CD4-positive, alpha-beta T cell treated with Interleukin-4 for 4 hours (primary cell): ENCODE measurements around the gene CNTNAP5.

ENCODE experiments used
- DNase-seq: peaks from one replicate; pipeline ENCODE4 v3.0.0-alpha.2; 2020

CNTNAP5 gene

DNA sequence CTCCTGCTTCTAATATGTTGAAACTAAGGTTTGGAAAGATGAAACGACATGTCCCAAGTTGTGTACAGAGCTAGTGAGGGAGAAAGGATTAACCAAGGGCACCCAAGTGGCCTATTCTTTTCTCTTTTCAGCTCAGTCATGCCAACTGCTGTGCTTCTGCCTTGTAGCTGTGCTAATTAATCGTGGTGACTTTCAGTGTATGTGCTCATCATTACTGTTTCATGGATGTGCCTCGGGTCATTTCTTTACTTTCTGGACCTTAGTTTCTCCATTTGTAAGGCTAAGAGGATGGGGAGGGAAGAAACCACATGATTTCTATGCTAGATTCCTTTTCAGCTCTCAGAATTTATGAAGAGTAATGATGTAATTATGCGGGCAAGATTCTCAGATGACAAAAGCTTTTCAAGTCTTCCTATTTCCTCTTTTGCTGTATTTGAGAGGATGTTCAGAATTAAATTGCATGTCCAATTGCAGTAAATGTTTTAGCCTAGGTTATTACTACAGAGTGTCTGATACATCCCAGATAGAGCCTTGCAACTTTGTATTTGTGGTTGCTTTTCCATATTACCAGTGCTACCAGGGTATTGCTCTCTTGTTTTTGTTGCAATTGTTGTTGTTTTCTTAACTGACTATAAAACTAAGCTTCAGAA lies 621.2 kb downstream of the CNTNAP5 start:
- no peak for DNase-seq

DNA sequence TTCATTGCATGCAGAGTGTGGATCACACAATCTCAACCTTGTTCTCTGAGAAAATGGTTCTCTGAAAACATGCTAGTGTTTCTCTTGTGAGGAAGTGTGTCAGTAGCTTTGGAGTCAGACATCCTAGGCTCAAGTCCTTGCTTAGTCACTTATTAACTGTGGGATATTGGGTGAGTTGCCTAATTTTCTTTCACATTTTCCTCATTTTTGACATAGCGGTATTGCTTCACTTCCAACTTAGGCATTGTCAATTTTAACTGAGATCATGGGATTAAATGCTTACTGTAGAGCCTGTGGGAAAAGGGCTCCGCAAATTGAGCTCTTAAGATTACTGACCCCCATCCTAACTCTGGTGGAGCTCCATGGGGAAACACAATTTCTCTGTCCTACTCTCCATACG lies 622.2 kb downstream of the CNTNAP5 start:
- no peak for DNase-seq

GRCh38 chr2:124647663-124648062 lies 622.6 kb downstream of the CNTNAP5 start:
- no peak for DNase-seq

DNA sequence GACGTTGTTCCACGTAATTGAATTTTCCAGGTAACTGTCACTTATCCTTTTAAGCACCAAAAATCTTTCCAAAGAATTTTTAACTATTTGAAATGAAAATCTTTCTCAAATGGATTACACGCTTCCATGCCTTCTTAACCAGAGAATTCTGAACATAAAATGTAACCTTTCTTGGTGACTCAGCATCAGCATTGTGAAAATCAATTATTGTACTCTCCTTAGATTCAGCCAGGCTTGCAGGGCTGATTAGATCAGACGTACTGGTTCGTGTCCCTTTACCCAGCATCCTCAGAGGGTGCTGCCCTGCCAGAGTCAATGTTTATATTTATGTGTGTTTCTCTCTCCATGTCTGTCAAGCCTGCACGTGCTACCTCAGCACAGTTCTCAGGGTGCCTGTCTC lies 623.9 kb downstream of the CNTNAP5 start:
- DNase-seq = no peak

DNA sequence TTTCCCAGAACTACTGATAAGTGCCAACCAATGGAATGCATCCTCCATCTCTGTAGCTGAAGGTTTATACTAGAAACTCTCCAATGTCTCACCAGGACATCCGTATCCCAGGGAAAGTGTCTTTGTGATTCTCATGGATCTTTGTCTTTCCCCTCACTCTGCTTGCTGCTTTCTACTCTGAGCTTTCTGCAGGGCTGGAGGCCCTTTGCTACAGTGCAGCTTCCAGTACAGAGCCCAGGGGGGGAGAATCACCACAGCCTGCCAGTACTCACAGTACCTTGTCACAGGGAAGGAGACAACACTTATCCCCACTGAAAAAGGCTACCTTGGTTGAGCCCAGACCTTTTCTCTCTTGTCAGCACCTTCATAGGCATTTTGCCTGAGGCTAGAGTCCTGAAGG lies 627.0 kb downstream of the CNTNAP5 start:
- DNase-seq = no peak

DNA sequence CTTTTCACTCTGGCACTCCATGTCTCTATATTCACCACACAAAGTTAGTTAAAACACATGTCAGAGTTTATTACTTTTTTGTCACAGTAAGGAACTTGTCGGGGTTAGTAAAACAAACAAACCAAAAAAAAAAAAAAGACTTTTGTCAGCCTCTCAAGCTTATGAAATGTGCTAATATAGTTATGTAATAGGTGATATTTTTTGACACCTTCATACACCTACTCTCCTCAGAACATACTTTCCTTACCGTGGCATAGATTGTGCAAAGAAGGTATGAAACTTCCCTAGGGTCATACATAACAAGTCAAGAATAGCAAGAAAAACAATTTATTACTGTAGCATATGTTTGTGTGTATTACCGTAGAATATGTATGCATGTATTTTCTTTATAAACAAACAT lies 633.3 kb downstream of the CNTNAP5 start:
- no peak for DNase-seq

DNA sequence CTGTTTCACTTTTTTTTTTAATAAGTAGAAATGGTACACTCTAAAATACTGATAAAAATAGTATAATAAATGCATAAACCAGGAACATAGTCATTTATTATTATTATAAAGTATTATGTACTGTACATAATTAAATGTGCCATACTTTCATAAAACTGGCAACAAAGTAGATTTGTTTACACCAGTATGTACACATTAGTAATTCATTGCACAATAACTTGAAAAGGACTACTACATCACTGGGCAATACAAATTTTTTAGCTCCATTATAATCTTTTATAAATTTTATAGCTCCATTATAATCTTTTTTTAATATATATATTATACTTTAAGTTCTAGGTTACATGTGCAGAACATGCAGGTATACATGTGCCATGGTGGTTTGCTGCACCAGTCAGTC lies 636.5 kb downstream of the CNTNAP5 start:
- DNase-seq = no peak

DNA sequence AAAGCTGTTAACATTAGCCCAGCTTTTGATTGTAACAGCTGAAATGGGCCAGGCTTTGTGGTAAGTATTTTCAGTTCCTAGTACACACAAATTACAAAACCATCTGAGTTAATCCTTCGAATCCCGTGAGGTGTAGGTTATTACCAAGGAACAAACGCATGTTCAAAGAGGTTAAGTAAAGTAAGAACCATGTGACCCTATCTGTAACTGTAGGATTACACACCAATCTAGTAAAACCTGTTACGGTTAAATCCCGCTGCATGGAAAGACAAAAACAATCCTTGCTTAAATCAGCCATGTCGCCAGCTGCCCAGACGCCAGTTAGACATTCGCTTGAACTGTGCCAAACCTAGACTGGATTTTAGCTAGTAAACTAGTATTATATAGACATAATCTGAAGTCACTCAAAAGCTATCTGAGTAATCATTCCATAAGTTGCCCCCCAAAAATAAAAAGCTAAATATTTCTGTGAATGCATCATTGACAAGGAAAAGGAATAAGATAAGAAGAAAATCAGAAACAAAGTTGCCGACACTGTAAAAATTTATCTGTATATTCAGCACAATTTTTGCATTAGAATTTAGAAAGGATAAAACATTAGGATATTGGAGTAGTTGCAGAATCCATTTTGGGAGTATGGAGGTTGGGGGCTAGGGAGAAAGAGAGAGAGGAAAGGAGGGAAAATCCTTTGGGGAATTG lies 638.0 kb downstream of the CNTNAP5 start:
- DNase-seq = no peak

- no peak for DNase-seq
Observed at GRCh38 chr2:124663645-124663997, 638.5 kb downstream of the CNTNAP5 start.

GRCh38 chr2:124664363-124664762 lies 639.3 kb downstream of the CNTNAP5 start:
- no peak for DNase-seq

GRCh38 chr2:124666976-124667375 lies 641.9 kb downstream of the CNTNAP5 start:
- DNase-seq = no peak

DNA sequence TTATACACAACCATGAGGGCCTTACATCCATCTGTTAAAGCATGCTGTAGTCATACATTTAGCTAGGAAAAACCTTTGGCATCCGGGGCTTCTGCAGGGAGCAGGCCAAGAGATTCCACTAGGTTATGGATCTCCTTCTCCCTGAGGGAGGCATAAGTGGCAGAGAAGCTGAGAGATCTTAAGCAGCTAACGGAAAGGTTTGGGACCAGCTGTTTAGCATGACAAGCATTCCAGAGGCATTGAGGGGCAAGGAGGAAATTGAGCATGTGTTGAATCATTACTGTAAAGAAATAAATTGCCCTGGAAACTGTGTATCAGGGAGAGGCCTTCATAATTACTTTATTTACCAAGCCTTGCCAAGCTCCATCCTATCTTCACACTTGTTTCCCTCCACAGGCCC lies 643.1 kb downstream of the CNTNAP5 start:
- DNase-seq = no peak

DNA sequence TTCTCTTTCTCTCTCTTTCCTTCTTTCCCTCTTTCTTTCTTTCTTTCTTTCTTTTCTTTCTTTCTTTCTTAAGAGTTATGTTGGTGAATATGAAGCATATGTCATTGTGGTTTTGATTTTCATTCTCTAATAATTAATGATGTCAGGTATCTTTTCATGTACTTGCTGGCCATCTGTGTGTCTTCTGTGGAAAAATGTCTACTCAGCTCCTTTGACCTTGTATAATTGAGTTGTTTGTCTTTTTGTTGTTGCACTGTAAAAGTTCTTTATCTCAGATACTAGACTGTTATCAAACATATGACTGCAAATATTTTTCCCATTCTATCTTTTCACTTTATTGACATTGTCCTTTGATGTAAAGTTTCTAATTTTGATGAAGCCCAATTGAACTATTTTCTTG lies 645.1 kb downstream of the CNTNAP5 start:
- no peak for DNase-seq

GRCh38 chr2:124678043-124678442 lies 653.0 kb downstream of the CNTNAP5 start:
- DNase-seq = no peak

DNA sequence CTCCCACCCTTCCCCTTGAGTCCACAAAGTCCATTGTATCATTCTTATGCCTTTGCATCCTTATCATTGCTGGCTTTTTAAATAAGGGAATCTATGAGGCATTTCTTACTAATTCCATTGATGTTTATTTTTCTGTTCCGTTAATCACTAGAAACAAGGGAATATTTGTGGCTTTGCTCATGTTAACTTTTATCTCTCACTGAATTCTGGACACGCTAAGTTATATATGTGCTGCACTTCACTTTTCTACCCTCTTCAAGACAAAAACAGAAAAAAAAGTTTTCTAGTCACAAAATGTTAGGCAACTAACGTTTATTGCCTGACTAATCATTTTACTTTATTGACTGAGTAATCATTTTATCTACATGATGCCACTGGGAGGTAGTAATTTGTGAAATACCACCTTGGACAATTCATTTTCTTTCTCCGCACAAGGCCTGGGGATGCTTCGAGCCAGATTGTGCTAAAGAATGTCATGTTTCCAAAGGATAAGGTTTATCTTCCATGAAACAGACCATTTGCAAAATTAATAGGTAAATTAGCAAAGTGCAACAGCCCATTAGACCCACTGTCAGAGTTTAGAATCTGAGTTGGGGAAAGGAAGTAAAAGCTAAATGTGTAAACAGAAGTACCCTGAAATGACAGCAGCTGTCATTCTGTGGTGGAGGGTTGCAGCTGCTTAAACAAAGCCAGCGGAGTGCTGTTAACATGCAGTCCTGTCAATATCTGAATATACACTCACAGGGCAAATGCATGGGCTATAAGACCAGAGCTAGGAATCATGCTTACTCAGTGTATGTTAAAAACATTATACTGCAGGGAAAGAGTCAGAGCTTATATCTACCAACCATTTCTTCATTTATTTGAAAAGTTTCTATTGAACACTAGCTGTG lies 658.7 kb downstream of the CNTNAP5 start:
- DNase-seq = no peak

DNA sequence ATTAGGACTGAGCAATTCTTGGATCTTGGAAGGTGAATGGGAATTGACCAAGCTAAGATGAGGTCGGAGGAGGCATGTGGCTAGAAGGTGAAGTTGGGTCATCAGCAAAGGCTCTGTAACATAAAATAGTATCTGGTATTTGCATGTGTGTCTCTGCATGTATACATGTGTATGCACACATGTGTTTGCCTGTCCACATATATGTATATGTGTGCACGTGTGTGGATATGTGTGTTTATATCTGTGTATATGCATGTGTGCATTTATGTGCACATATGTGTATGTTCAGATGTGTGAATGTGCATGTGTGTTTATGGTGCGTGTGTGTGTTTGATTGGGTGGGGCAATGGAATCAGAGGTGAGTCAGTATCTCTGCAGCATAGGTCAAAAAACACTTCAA lies 664.3 kb downstream of the CNTNAP5 start:
- no peak for DNase-seq

- no peak for DNase-seq
Observed at GRCh38 chr2:124692216-124692615, 667.1 kb downstream of the CNTNAP5 start.

GRCh38 chr2:124692707-124693106 lies 667.6 kb downstream of the CNTNAP5 start:
- DNase-seq = no peak

GRCh38 chr2:124693156-124693555 lies 668.1 kb downstream of the CNTNAP5 start:
- DNase-seq = no peak

DNA sequence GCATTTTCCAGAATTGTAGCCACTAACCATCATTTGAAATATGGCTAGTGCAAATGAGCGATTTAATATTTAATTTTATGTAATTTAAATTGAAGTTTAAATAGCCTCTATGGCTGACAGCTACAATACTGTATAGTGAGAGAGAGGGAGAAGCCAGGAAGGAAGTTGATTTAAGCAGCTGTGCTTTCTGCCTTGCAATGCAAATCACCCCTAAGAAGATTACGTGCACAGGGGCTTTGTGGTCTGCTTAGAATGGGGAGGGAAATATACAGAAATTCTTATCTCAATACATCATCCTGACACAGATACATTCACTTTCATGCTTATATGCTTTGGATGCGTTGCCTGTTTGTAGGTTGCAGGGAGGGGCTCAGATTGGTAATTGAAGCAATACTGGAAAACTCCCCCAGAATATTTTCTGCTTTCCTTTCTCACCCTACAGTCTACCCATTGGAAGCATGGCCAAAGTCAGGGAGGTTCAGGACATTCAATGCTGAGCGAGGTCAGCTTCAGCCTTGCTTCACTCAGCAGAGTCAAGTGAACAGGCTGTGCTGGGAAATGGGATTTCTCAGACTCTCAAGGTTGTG lies 674.0 kb downstream of the CNTNAP5 start:
- DNase-seq = no peak

DNA sequence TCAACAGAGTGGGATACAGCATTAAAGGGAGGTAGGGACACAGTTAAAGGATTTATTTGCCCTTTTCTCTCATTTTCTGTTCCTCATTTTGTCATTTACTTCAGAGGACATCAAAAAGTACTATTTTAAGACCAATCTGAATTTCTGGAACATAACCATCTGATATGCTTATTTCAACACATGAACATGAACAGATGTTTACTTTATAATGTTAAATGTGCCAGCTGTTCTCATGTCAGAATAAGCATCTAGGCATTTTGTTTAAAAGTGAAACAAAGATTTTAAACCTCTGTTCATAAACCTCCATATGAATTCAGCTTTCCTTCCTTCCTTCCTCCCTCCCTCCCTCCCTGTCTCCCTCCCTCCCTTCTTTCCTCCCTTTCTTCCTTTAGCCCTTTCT lies 677.7 kb downstream of the CNTNAP5 start:
- no peak for DNase-seq

DNA sequence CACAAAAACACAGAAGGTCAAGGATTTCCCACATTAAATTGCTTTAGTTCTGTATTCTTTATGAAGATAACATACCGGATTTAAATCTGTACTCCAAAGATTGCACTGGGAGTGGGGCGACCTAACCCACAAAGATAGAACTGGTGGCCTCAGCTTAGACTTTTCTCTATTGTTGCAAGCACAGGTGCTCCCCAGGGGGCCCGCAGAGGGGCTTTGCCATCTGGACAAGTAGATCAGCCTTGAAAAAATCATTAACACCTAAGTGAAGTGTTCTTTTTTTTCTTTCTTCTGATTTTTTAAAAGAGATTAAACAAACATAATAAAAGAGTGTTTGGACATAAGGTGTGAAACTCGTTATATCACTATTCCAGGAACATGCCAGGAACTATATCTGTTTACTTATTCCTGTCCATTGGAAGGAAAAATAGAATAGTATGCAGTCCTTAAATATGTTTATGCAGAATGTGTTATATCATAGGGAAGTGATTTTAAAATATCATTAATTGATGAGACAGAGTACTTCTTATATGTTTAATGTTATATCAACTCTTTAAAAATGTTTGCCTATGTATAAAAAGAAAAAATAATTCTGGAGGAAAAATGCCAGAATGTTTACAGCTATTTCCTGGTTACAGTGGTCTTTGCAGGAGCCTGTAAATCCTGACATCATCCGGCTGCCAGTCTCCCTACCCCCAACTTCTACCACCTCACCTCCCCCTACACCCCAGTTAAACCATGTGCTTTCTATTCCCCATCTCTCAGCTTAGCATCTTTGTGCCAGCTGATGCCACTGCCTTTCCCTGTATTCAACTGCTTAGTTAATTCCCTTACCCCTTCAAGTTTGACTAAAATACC lies 679.2 kb downstream of the CNTNAP5 start:
- DNase-seq = no peak

DNA sequence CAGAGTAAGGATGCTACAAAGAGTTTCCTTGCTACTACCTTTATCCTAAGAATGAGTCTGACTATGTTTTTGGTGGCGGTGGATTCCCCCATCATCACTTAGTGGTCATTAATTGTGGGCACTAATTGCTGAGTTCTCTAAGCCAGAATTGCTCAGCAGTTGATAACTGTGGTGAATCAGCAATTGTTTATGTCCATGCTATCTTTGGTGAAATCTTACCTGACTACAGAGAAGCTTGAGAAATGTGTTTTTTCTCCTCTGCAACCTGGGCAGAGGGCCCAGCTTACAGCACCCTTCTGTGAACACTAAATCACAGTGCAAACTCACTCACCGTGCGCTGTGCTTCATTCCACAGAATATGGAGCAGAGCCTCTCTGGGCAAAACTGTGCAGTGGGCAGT lies 683.6 kb downstream of the CNTNAP5 start:
- DNase-seq = no peak
